ENCODE data around the gene C1orf87.

Gene C1orf87

DNA sequence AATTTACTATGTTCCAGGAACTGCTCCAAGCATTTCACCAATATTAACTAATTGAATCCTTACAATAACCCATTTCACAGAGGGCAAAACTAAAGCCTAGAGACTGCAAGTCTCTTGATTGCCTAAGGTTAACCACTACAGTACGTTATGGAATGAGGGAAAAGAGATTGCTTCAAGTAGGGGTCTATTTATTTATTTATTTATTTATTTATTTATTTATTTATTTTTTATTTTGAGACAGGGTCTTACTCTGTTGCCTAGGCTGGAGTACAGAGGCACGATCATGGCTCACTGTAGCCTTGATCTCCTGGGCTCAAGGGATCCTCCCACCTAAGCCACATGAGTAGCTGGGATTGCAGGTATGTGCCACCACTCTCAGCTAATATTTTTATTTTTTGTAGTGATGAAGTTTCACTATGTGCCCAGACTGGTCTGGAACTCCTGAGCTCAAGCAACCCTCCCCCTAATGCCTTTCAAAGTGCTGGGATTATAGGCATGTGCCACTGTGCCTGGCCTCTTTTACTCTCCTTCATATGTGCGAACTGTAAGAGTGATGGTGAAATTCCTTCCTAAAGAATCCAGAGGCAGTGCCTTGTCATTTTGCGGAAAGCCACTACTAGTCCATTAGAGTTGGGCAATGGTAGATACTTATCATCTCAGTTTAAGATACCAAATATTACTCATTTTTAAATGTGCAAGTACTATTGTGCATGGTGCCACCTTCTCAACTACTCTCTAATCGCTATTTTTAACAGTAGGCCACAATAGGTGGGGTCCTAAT lies 81.3 kb downstream of the C1orf87 start:
- no peaks in the 10 kb centered on the region for H3K79me2 ChIP-seq (ENCODE audit: insufficient read depth, low read depth)
- no peak overlapping the region for H3K4me3 ChIP-seq (IDR thresholded peaks at IDR 0.05; ENCODE audit: insufficient read depth, low read depth, low read length)
- H3K4me2 ChIP-seq, result no peak overlapping the region
- H2AFZ ChIP-seq (ENCODE audit: low read depth), result no peak overlapping the region
- H3K4me1 ChIP-seq (ENCODE audit: low read depth, poor library complexity, severe bottlenecking), result no peaks in the 10 kb centered on the region
- H3K27me3 ChIP-seq (ENCODE audit: insufficient read depth, low read depth), result no peaks in the 10 kb centered on the region
- TF ChIP-seq, protein P1, sequence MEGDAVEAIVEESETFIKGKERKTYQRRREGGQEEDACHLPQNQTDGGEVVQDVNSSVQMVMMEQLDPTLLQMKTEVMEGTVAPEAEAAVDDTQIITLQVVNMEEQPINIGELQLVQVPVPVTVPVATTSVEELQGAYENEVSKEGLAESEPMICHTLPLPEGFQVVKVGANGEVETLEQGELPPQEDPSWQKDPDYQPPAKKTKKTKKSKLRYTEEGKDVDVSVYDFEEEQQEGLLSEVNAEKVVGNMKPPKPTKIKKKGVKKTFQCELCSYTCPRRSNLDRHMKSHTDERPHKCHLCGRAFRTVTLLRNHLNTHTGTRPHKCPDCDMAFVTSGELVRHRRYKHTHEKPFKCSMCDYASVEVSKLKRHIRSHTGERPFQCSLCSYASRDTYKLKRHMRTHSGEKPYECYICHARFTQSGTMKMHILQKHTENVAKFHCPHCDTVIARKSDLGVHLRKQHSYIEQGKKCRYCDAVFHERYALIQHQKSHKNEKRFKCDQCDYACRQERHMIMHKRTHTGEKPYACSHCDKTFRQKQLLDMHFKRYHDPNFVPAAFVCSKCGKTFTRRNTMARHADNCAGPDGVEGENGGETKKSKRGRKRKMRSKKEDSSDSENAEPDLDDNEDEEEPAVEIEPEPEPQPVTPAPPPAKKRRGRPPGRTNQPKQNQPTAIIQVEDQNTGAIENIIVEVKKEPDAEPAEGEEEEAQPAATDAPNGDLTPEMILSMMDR (conservative IDR thresholded peaks at IDR 0.05; ENCODE audit: low read depth, low read length), result no peak
- no peaks in the 10 kb centered on the region for H3K36me3 ChIP-seq (ENCODE audit: insufficient read depth)
- H3K9ac ChIP-seq, result no peak overlapping the region
- H4K20me1 ChIP-seq (ENCODE audit: insufficient read depth), result no peaks in the 10 kb centered on the region
- no peak overlapping the region for H3K27ac ChIP-seq

DNA sequence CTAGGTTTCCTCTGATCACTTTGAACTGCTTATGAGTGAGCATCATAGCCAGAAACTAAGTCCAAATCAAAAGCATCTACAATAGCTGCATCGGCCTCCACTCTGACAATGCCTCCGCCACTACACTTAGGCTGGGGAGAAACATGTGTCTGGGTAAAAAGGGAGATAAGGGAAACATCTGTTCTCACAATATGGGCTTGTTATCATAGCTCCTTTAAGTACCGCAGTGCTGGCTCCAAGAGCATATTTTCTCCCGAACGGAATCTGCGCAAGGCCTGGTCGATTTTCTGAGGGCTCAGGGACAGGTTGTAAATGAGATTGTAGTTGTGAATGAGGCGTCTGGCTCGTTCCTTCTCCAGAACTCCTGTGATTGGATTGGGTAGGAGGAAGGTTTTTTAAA lies 83.1 kb downstream of the C1orf87 start:
- Histone ChIP-seq H3K27me3 (ENCODE audit: insufficient read depth, low read depth) (no peaks in the 10 kb centered on the region), H2AFZ (ENCODE audit: low read depth) (no peak overlapping the region), H3K4me1 (ENCODE audit: low read depth, poor library complexity, severe bottlenecking) (no peaks in the 10 kb centered on the region)

DNA sequence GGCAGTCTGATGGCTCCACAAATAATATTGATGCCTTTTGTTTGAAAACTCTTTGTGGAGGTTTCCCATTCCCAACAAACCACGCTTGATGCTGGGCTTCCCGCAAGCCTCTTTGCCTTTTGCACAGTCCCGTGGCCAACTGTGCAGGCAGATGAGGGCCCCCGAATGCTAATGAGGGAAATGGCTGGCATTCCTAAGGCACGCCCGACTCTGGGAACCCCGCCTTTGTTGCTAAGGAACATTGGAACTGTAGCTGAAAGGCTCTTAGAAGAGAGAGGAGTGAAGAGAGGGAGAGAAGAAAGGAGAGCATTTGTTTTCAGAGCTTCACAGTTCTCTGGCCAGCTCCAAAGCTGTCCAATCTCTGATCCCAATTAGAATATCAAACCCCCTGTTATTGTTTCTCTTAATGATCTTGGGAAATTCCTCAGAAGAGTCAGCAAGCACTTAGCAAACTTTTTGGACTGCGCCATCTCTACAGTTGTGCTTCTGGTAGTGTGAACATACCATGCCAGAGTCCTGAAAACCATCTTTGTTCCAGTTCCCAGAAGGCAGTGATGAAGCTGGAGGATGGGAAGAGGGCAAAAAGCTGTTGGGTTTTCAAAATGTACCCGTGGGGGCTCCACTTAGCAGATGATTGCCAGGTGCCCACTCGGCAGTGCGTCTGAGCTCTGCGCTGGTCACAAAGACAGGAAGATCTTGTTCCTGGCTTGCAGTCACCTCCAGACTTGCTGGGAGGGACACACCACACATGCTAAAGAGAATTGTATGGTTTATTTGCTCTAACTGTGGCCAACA lies 86.9 kb downstream of the C1orf87 start:
- Histone ChIP-seq H3K27ac (no peak overlapping the region), H3K4me3 (IDR thresholded peaks at IDR 0.05; ENCODE audit: insufficient read depth, low read depth, low read length) (no peak overlapping the region), H4K20me1 (ENCODE audit: insufficient read depth) (no peaks in the 10 kb centered on the region), H3K4me2 (no peak overlapping the region), H3K4me1 (ENCODE audit: low read depth, poor library complexity, severe bottlenecking) (no peaks in the 10 kb centered on the region), H3K9ac (no peak overlapping the region), H3K36me3 (ENCODE audit: insufficient read depth) (no peaks in the 10 kb centered on the region), H3K27me3 (ENCODE audit: insufficient read depth, low read depth) (no peaks in the 10 kb centered on the region), H2AFZ (ENCODE audit: low read depth) (no peak overlapping the region), H3K79me2 (ENCODE audit: insufficient read depth, low read depth) (no peaks in the 10 kb centered on the region)
- TF ChIP-seq, protein P1 (conservative IDR thresholded peaks at IDR 0.05; ENCODE audit: low read depth, low read length), result no peak

More for the DNA sequence above, 83.1 kb downstream of the C1orf87 start:
- Histone ChIP-seq H3K4me2 (no peak overlapping the region), H3K36me3 (ENCODE audit: insufficient read depth) (no peaks in the 10 kb centered on the region), H4K20me1 (ENCODE audit: insufficient read depth) (no peaks in the 10 kb centered on the region), H3K79me2 (ENCODE audit: insufficient read depth, low read depth) (no peaks in the 10 kb centered on the region), H3K9ac (no peak overlapping the region), H3K27ac (no peak overlapping the region), H3K4me3 (IDR thresholded peaks at IDR 0.05; ENCODE audit: insufficient read depth, low read depth, low read length) (no peak overlapping the region)
- TF ChIP-seq, protein P1 (conservative IDR thresholded peaks at IDR 0.05; ENCODE audit: low read depth, low read length), result no peak

DNA sequence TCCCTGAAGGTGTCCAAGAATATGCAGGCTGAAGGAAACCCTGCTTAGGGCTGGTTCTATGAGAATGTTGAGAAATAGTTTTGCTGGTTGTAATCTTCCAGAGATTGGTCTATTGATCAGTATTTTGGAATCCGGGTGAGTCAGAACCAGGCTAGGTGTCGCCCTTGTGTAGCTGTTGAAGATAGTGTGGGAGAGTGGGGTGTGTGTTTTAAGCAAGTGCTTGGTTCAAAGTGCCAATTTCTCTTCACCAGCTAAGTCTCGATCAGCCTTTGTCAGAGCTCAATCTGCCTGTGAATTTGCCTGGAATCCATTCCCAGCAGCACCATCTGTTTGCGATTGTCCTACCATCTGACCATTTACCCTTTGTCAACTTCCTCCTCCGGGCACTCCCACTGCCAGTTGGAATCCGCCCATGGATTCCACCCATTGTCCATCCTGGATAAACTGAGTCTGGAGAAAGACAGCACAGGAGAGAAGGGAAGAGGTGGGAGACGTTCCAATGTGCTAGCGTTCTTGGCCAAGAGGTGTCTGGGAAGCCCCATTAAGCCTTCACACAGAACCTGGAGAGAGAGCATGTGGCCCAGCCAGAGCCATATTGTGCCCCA lies 87.6 kb downstream of the C1orf87 start:
- Histone ChIP-seq H3K4me1 (ENCODE audit: low read depth, poor library complexity, severe bottlenecking) (no peaks in the 10 kb centered on the region), H4K20me1 (ENCODE audit: insufficient read depth) (no peaks in the 10 kb centered on the region), H3K27me3 (ENCODE audit: insufficient read depth, low read depth) (no peaks in the 10 kb centered on the region), H2AFZ (ENCODE audit: low read depth) (no peak overlapping the region), H3K79me2 (ENCODE audit: insufficient read depth, low read depth) (no peaks in the 10 kb centered on the region), H3K9ac (no peak overlapping the region), H3K27ac (no peak overlapping the region), H3K4me3 (IDR thresholded peaks at IDR 0.05; ENCODE audit: insufficient read depth, low read depth, low read length) (no peak overlapping the region), H3K4me2 (no peak overlapping the region), H3K36me3 (ENCODE audit: insufficient read depth) (no peaks in the 10 kb centered on the region)
- TF ChIP-seq, protein P1 (conservative IDR thresholded peaks at IDR 0.05; ENCODE audit: low read depth, low read length), result no peak
